ENCODE measurements around the gene TNS3.
"Not testable (repeated sequence)": the region's sequence is repeated elsewhere in the genome, so short reads cannot be mapped to it uniquely, and the experiment has no call there.

TNS3 gene

DNA sequence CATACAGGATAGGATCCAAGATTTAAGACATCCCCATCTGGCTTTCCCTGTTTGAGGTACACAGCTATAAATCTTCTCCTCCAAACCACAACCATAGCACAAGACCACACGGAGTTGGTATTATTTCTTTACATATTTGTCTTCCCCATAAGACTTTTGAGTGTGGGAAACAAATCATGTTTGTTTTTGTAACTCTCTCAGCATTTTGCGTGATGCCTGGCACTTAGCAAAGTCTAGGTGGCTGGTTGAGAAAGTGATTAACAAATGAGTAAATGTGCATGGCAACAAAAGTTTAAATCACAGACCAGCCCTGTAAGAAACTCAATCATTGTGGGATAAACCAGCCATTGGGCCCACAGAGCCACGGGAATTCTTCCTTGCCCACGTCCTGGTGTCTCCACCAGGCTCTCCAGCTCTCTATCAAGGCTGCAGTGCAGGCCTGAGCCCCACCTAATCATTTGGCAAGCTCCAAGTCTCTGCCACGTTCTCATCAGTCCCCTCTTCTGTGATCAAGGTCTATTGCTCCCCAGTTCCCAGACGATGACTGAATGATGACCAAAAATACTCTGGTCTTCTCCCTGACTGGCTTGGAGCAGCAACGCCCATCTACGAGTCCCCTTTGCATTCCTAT, 317.8 kb downstream of the TNS3 start:
- no peak for DNase-seq

DNA sequence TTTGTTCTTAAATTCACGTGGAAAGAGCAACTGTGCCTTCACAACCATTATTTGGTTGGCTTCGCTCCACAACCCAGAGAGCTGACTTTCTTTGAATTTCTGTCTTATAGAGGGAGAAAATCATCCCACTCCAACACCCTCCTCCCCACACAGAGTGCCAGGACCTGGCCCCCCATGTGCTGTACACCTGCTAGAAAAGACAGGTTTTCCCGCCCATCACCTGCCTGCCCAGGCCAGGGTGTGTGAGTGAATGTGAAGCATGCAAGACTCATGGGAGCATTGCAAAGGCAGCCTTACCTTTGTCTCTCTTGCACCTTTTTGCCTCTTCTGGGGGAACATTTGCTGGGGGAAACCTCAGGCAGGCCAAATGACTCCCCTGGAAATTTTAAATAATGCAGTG, 319.0 kb downstream of the TNS3 start:
- no peak for DNase-seq

DNA sequence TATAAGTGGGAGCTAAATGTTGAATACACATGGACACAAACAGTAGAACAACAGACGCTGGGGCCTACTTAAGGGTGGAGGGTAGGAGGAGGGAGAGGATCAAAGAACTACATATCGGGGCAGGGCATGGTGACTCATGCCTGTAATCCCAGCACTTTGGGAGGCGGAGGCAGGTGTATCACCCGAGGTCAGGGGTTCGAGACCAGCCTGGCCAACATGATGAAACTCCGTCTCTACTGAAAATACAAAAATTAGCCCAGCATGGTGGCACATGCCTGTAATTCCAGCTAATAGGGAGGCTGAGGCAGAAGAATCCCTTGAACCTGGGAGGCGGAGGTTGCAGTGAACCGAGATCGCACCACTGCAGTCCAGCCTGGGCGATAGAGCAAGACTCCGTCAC, 319.8 kb downstream of the TNS3 start:
- DNase-seq, result not testable (repeated sequence)

DNA sequence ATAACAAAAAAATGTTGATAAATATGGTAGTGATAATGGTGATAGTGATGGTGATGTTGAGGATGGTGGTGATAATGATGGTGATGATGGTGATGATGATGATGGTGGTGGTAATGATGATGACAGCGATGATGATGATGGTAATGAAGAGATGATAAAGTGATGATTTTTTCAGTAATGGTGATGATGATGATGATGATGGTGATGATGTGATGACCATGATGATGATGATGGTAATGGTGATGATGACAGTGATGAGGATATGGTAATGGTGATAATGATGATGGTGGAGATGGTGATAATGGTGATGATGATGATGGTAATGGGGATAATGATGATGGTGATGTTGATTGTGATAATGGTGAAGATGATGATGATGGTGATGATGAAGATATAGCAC, 321.6 kb downstream of the TNS3 start:
- no peak for DNase-seq

DNA sequence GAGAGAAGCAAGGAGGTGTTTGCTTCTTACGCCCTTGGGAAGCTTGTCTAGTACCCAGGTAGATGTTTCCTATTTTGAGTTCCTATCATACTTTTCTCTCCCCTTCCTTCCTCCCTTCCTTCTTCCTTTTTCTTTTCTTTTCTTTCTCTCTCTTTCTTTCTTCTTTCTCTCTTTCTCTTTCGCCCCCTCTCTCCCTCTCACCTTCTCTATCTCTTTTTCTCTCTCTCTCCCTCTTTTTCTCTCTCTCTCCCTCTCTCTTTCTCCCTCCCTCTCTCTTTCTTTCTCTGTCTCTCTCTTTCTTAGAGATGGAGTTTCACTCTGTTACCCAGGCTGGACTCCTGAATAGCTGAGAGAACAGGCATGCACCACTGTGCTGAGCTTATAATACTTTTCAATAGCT, 322.2 kb downstream of the TNS3 start:
- no peak for DNase-seq

DNA sequence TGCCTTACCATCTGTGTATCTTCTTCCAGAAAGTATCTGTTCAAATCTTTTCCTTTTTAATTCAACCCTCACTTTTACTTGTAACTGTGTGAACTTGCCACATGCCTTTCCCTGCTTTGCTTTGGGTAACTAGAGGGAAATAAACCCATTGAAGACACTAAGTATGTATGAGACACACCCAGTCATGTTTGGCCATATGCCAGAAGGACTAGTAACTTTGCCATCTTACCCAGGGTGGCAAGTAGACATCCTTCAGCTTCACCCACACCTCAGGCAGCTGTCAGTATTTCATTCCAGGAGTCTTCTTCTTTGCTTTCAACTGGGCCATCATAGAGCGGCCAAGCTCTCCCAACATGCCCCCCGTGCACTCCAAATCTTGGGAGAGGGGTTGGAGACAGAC, 323.1 kb downstream of the TNS3 start:
- peak; percentile 67 for DNase-seq

DNA sequence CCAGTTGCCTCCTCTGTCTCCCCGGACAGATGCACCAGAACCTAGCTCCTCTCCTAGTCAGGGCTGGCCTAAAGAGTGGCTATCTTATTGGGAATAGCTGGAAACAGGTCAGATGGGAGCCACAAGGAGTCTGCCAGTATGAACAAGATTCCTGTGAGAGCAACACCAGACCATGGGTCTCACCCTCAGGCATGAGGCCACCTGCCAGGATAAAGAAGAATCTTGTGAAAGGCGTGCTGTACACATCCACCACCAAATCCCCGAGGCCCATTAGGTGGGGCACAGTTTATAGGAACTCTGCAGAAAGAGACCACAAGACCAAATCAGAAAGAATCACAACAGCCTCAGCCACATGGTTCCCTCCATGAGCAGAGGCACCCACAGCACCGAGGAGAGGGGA, 325.9 kb downstream of the TNS3 start:
- DNase-seq, result no peak

DNA sequence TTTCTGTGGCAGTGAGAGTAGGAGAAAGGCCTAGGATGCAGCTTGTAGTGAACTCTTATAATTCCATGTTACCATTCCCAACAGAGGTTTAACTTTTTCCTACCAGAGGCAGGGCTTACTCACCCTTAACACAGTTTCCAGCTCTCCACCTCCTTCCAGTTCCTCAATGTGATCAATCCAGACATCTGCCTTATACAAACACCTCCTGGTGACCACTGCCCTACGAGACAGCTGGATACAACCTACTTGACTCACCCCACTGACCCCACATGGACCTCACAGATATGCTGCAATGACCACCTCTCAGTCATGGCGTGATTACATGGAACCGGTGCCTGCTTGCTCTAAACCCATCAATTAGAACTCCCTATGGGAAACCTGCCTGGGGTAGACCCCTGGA, 326.5 kb downstream of the TNS3 start:
- no peak for DNase-seq

DNA sequence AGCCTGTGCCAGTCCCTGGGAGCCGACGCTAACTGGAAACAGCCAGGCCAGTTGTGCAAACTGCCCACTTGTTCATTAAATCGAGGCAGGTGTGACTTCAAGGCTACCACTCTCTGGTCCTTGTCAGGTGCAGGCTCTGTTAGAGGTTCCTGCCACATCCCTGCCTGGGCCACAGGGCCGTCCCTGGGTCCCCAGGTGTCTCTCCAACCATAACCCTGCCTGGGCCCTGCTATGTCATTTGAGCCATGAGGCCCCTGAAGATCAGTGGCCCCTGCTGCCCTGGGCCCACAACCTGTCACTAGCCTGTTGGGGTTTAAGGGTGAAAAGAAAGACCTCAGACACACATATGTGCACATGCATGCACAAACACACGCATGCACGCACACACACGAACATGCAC, 326.9 kb downstream of the TNS3 start:
- DNase-seq, result no peak

DNA sequence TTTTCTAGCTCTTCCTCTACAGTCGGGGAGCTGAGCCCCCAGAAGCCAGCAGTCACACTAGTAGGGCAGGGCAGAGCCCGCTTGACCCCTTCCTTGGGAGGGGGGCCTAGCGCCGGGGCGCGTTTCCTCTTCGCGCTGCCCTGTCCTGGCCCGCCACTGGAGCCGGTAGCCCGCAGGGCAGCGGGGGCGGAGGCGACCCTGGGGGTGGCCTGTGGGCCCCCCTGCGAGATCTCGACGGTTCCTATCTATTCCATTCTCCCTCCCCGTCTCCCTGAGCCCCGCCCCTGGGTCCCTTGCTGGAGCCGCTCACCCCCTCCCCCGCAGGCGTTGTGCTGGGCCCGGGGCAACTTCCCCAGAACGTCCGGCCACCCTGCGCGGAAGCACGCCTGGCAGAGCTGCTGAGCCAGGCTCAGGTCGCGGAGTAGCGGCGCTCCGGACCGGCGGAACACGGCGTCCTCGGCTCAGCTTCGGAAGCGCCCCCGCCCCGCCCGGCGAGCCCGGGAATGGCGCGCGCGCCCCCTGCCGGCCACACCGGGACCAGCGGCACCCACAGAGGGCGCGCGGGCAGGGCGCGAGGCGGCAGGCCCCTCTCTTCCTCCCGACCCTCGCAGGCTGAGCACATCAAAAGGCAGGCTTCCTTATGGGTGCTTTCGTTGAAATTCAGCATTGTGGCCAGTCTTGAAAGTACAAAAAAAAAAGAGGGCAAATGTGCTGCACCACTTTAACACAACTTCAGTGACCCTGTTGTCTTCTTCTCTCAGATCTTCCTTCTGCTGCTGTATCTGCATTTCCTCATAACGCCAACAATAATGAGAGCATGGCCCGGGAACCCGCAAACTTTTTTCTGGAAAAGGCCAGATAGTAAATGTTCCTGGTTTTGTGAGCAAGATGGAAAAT, 327.6 kb downstream of the TNS3 start:
- DNase-seq, result peak; percentile 68

DNA sequence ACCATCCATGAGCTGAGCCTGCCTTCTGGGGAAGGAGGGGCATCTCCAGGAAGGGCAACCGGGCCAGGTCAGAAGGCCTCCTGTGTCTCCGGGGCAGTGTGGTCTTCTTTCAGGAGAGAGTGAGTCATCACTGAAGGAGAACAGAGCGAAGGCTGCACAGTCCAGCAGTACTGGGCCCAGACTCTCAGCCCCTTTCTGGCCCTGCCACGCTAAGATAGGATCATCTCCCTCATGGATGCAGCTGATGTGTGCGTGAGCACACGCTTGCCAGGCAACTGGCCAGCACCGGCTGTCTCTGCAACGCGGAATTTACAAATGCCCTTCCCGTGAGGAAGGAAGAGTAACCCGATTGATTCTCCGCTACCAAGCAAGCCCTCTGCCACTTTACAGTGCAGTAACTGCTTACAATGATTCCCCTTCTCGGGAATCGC, 328.2 kb downstream of the TNS3 start:
- DNase-seq, result peak; percentile 43

DNA sequence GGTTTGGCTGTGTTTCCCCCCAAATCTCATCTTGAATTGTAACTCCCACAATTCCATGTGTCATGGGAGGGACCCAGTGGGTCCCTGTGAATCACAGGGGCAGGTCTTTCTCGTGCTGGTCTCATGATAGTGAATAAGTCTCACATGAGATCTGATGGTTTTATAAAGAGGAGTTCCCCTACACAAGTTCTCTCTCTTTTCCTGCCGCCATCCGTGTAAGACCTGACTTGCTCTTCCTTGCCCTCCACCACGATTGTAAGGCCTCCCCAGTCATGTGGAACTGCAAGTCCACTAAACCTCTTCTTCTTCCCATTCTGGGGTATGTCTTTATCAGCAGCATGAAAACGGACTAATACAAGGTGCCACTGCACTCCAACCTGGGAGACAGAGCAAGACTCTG, 329.2 kb downstream of the TNS3 start:
- DNase-seq, result no peak

DNA sequence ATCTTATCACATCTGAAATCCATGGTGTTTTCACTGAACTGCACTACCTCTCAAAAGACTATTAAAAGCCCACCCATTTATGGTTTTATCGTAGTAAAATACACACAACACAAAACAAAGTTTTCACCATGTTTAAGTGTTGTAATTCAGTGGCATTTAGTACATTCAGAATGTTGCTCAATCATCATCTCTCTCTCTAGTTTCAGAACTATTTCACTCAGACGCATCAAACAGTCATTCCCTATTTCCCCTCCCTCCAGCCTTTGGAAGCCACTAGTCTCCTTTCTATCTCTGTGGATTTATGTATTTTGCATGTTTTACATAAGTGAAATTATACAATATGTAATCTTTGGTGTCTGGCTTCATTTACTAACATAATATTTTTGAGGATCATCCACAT, 332.6 kb downstream of the TNS3 start:
- no peak for DNase-seq

DNA sequence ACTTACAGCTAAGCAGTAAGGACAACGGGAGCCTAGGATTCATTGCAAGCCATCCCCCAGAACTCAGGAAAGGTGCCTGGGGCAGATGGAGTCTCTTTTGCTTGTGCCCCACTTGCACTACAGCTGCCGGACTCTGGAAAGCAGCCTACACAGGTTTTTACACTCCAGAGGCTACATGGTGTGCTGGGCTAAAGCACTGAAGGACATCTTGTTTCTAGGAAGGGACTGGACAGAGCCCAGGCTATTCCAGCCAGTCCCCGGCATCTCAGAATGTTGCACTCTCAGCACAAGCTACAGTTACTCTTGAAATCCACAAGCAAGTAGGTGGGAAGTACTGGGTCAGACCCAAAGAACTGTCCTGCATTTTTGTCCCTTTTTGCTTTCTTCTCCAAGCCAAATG, 333.1 kb downstream of the TNS3 start:
- DNase-seq, result no peak

DNA sequence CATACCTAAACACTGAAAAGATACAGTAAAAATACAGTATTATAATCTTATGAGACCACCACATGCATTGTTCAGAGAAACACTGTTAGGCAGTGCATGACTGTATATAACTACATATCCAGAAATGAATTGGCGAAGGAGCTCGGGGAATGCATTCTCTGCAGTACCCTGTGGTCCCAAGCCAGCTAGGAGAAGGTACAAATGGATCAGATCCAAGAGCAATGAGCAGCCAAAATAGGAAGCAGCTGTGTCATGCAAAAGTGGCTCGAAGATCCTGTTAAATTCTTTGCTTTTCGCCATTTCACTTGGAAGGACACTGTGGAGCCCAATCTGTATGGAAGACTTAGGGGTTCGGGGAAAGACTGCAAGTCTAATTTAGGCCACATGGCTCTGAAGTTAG, 334.8 kb downstream of the TNS3 start:
- no peak for DNase-seq

DNA sequence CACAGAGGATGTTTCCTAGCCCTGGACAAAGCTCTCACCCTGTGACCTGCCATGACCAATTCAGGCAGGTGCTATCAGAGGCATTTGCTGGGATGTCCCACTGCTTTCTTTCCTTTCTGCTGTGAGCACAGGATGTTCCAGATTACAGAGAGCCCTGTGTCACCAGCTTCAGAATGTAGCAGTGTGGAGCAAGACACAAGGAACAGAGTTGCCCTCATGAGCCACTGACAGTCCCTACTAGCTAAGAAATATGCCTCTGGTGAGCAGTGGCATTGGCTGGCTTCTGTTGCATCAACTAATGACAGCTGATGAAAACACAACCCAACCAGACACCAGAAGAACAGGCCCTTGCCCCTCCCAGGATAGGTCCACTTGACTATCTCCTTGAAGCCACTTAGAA, 337.2 kb downstream of the TNS3 start:
- DNase-seq, result no peak

DNA sequence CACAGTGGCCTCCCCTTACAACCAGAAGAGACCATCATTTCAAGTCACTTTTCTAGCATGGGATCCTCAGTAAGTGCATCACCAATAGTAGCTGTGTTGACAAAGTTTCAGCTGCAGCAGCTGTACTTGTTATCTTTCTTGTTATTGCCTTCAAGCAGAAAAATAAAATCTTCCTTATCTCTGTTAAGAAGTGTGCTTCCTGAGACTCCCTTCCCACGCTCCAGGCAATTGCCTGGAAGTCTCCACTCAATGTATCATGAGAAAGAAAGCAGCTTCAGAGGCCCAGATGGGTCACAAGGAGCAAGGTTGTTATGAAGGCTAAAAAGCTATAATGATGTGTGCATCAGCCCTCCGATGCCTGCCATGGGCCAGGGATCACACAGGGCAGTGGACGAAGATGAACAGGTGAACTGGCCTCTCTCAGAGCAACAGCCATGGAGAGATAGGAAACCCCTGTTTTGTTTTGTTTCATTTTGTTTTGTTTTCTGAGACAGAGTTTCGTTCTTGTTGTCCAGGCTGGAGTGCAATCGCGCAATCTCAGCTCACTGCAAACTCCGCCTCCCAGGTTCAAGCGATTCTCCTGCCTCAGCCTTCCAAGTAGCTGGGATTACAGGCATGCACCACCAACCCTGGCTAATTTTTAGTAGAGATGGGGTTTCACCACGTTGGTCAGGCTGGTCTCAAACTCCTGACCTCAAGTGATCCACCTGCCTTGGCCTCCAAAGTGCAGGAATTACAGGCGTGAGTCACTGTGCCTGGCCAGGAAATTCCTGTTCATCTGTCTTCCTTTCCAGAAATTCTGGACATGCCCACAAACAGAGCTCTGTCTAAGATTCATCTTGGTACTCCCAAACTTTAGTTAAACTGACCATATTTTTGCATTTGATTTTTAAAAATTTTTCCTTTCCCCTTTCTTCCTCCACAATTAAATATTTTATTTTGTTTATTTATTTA, 340.5 kb downstream of the TNS3 start:
- no peak for DNase-seq

DNA sequence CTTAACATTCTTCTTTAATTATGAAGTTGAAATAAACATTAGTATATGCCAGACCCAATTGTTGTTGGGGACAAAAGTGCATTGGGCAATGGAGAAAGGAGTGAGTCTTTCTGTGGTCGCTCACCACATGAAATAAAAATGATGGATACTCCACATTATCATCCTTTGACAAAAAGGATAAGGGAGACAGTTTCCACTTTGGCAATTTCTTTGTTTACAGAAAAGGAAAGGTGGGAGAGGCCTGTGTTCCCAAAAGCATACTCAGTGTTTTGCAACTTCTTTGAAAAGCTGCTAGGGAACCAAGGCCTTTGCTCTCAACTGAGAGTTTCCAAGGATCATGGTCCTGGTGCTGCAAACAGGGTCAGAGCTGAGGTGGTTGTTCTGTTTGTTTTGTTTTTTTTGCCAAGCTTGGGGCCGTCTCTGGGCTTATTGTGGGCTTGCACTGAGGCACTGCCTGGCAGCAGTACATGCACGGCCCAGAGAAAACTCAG, 341.9 kb downstream of the TNS3 start:
- DNase-seq, result no peak

DNA sequence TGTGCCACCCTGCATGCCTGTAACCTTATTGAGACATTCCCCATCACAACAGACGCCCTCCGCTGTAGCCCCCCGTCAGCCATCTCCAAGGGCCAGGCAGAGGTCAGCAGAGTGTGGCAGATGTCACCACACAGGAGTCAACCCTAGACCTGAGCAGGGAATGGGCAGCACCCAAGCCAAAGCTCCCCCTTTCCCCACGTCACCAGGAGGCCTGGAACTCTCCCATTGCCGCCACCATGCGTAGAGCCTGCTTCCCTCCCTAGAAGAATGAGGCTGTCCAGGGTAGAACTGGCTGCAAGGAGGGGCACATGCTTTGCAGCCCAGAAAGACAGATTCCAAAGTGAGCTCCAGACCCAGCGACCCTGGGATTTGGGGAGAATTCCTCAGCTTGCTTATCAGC, 342.9 kb downstream of the TNS3 start:
- DNase-seq, result no peak

DNA sequence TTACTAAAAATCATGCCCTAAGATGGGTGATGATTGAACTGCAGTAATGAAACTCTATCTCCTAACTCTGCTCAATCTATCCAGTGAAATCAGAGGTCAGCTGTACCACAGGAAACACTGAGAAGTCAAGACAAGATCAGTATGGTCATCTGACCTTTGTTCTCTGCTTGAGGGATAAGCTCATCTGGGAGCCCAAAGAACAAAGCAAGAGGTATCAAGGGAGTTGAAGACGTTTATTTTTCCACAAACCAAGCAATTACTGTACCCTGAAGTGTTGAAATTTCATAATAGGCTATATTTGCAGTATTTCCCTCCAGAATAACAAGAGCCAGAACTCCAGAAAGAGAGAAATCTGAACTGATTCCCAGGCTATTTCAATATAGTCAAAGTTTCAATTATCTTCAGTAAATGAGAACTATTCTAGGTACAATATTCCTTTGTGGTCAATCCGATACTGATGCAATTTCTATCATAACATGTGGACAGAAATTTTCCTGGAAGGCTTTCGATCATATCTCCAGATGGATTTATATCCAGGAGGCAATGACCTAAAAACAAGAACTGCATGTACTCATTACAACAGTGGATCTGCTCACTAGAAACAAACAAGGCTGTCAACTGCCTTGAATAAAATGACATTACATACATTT, 345.3 kb downstream of the TNS3 start:
- DNase-seq, result no peak

DNA sequence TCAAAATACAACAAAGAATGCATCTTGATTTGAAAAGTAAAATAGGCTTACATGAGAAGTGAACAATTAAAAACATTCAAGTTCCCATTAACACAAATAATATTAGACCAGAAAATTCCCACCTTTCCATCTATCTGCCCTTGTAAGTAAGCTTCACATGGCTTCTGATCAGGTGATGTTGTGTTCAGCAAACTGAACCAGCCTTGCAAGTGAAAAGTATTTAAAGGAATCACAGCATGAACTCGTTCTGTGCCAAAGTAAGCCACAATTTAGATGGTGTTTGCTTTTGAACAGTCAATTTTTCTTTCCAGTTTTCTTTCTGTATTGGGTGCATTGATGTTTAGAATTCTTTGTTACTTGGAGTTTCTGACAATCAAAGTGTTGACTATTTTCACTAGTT, 347.9 kb downstream of the TNS3 start:
- no peak for DNase-seq

DNA sequence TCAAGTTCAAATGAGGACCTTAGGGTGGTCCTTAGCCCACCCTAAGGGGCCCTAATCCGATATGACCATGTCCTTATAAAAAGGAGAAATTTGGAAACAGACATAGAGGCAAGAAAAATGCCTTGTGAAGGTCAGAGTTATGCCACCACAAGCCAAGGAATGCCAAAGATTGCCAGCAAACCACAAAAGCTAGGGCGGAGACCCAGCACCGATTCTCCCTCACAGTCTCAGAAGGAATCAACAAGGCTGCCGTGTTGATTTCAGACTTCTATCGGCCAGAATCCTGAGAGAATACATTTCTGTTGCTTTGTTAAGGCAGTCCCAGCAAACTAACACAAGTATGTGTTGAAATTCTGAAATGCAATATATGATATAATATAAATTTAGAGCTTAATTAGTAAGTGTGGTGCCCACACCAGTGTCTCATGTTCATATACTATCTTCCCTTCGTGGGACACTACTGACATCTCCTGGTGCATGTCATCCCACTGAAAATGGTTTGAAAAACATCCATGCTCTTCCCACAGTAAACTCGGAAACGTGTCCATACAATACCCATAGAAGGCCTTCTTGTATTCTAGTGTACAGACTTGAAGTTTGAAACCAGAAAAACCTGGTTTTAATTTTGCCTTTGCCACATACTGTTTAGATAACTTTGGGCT, 349.0 kb downstream of the TNS3 start:
- DNase-seq, result no peak
